Measurements from ENCODE around the gene DIDO1.

The DIDO1 gene

GRCh38 chr20:62887860-62888239 is 38.5 kb downstream of the DIDO1 start:
- no peak overlapping the region for H3K27ac ChIP-seq

GRCh38 chr20:62887152-62887859 is 39.0 kb downstream of the DIDO1 start:
- no peak overlapping the region for H3K27ac ChIP-seq
- TF ChIP-seq CTCF (IDR thresholded peaks at IDR 0.05): no peak
- no peak for TF ChIP-seq ZFX (IDR thresholded peaks at IDR 0.05; ENCODE audit: borderline replicate concordance)

More at GRCh38 chr20:62887860-62888239, 38.5 kb downstream of the DIDO1 start:
- TF ChIP-seq ZFX (IDR thresholded peaks at IDR 0.05; ENCODE audit: borderline replicate concordance): no peak
- TF ChIP-seq CTCF (IDR thresholded peaks at IDR 0.05): no peak

- no peak for TF ChIP-seq ZFX (IDR thresholded peaks at IDR 0.05; ENCODE audit: borderline replicate concordance)
- TF ChIP-seq CTCF (IDR thresholded peaks at IDR 0.05): no peak
- no peak overlapping the region for H3K27ac ChIP-seq
Measured at GRCh38 chr20:62886709-62887058, 39.6 kb downstream of the DIDO1 start.

- no peak overlapping the region for H3K27ac ChIP-seq
Measured at GRCh38 chr20:62885896-62886708, 40.2 kb downstream of the DIDO1 start.

GRCh38 chr20:62885046-62885895 is 41.0 kb downstream of the DIDO1 start:
- no peak overlapping the region for H3K27ac ChIP-seq
- TF ChIP-seq CTCF (IDR thresholded peaks at IDR 0.05) (no peak), ZFX (IDR thresholded peaks at IDR 0.05; ENCODE audit: borderline replicate concordance) (no peak)

More at GRCh38 chr20:62885896-62886708, 40.2 kb downstream of the DIDO1 start:
- no peak for TF ChIP-seq ZFX (IDR thresholded peaks at IDR 0.05; ENCODE audit: borderline replicate concordance)
- TF ChIP-seq CTCF (IDR thresholded peaks at IDR 0.05): no peak

- TF ChIP-seq CTCF (IDR thresholded peaks at IDR 0.05): no peak
- TF ChIP-seq ZFX (IDR thresholded peaks at IDR 0.05; ENCODE audit: borderline replicate concordance): no peak
- H3K27ac ChIP-seq: no peak overlapping the region
Measured at GRCh38 chr20:62884556-62884955, 41.7 kb downstream of the DIDO1 start.
